WERI-Rb-1 (cell line): ENCODE data around the gene RNF121.

ENCODE experiments used
- DNase-seq: peaks from one replicate; pipeline ENCODE4 v3.0.0-alpha.2; 2020
- H3K27ac ChIP-seq: fragments of 250-450 bp; sonication (Bioruptor Pico); 2 replicates; pipeline ENCODE4 v1.5.1; 2020; ENCODE audit warnings: mild to moderate bottlenecking, moderate library complexity
- H3K27me3 ChIP-seq: fragments of 250-450 bp; sonication (Bioruptor Pico); 2 replicates; pipeline ENCODE4 v1.5.1; 2021; ENCODE audit warnings: mild to moderate bottlenecking, low read depth, moderate library complexity; ENCODE audit not compliant: insufficient read depth, severe bottlenecking
- H3K36me3 ChIP-seq: fragments of 250-450 bp; sonication (Bioruptor Pico); 2 replicates; pipeline ENCODE4 v1.5.1; 2020; ENCODE audit warnings: mild to moderate bottlenecking, moderate library complexity
- H3K4me3 ChIP-seq: 2 replicates; pipeline ENCODE4 v1.5.1; 2011; ENCODE audit warnings: low read depth, mild to moderate bottlenecking, control low read depth, low read length
- H3K9me3 ChIP-seq: fragments of 250-450 bp; sonication (Bioruptor Pico); 2 replicates; pipeline ENCODE4 v1.5.1; 2021; ENCODE audit warnings: mild to moderate bottlenecking, moderate library complexity; ENCODE audit not compliant: severe bottlenecking
- CTCF ChIP-seq: IDR thresholded peaks from 2 replicates; pipeline ENCODE4 v1.5.1; 2011; ENCODE audit warnings: low read depth, mild to moderate bottlenecking, control low read depth, inconsistent platforms, low read length

The RNF121 gene

GRCh38 chr11:72013765-72014711 lies 85.2 kb downstream of the RNF121 start:
- Histone ChIP-seq H3K9me3 (no peaks in the 10 kb centered on the region), H3K27ac (no peak overlapping the region), H3K27me3 (no peaks in the 10 kb centered on the region), H3K4me3 (no peak overlapping the region), H3K36me3 (peaks cover 99% of the 10 kb centered on the region)
- no peak for DNase-seq
- no peak for TF ChIP-seq CTCF

DNA sequence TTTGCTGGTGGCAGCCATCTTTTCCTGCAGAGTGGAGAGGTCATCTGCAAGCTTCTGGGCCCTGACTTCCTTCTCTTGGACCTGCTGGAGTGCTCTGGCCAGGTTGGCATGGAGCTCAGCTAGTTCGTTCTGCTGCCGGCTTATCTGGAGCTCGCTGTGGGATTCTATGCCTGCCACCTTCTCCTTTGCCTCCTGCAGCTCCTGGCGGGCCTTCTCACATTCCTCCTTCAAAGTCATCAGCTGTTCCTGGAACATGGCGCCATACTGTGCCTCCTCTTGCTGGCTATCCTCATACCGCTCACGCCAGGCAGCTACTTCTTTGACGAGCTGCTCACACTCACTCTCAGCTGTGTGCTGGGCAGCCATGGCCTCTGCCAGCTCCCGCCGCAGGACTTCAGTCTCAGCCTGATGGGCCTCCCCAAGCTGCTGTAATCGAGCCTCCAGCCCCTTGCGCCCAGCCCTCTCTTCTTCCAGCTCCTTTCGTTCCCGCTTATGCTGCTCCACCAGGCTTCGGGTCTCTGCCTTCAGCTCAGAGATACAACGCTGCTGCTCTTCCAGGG lies 86.0 kb downstream of the RNF121 start:
- no peak for DNase-seq
- Histone ChIP-seq H3K9me3 (no peaks in the 10 kb centered on the region), H3K27ac (no peak overlapping the region), H3K27me3 (no peaks in the 10 kb centered on the region), H3K36me3 (peaks cover 100% of the 10 kb centered on the region), H3K4me3 (no peak overlapping the region)
- TF ChIP-seq CTCF, result no peak

GRCh38 chr11:72015511-72016061 lies 86.7 kb downstream of the RNF121 start:
- Histone ChIP-seq H3K9me3 (no peaks in the 10 kb centered on the region), H3K27me3 (no peaks in the 10 kb centered on the region), H3K4me3 (no peak overlapping the region), H3K27ac (no peak overlapping the region), H3K36me3 (peaks cover 100% of the 10 kb centered on the region)
- TF ChIP-seq CTCF, result peak; percentile 72
- peak; percentile 53 for DNase-seq

GRCh38 chr11:72018171-72018570 lies 89.3 kb downstream of the RNF121 start:
- no peak for DNase-seq
- H3K27ac ChIP-seq, result no peak overlapping the region
- no peak for TF ChIP-seq CTCF

DNA sequence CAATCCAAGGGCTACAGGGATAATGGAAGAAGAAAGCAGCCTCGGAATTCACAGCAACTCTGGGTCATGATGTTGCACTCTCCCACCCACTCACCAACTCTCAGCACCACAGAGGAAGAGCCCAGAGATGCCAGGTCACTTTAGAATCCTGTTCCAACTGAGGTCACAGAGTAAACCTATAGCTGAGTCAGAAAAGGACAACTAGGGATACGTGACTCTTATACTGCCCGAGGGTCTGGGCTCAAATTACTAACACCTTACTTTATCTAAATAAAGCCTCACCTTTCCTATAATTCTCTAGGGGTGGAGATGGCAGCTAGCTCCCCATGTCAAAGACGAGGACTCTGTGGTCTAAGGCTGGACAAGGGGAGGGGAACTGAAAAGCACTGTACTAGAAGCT lies 94.5 kb downstream of the RNF121 start:
- peaks cover 88% of the 10 kb centered on the region for H3K36me3 ChIP-seq

More at GRCh38 chr11:72018171-72018570, 89.3 kb downstream of the RNF121 start:
- H3K9me3 ChIP-seq, result no peaks in the 10 kb centered on the region
- H3K36me3 ChIP-seq, result peaks cover 99% of the 10 kb centered on the region
- no peak overlapping the region for H3K4me3 ChIP-seq
- no peaks in the 10 kb centered on the region for H3K27me3 ChIP-seq

More for the DNA sequence above, 94.5 kb downstream of the RNF121 start:
- H3K27ac ChIP-seq, result no peak overlapping the region
- H3K9me3 ChIP-seq, result no peaks in the 10 kb centered on the region
- no peaks in the 10 kb centered on the region for H3K27me3 ChIP-seq
- no peak overlapping the region for H3K4me3 ChIP-seq
- no peak for DNase-seq
- TF ChIP-seq CTCF, result no peak
